HL-60 (cell line): Measurements from ENCODE around the gene PCSK4.

ENCODE experiments used
- CTCF ChIP-seq: IDR thresholded peaks from one replicate; pipeline ENCODE4 v1.5.1; 2011; ENCODE audit warnings: low read length, control low read depth, inconsistent platforms; ENCODE audit not compliant: insufficient read depth
- GABPA ChIP-seq: IDR thresholded peaks from 2 replicates; pipeline ENCODE4 v1.6.1; 2012; ENCODE audit warnings: low read depth
- POLR2AphosphoS5 ChIP-seq: IDR thresholded peaks from 2 replicates; pipeline ENCODE4 v1.6.1; 2012; ENCODE audit warnings: low read depth
- REST ChIP-seq: IDR thresholded peaks from 2 replicates; pipeline ENCODE4 v1.6.1; 2012; ENCODE audit warnings: low read depth; ENCODE audit not compliant: insufficient replicate concordance

- no peak for TF ChIP-seq CTCF
- no peak for TF ChIP-seq POLR2AphosphoS5
- no peak for TF ChIP-seq REST
- TF ChIP-seq GABPA = no peak
Observed at GRCh38 chr19:1441022-1441426, 49.1 kb downstream of the PCSK4 start.
